Heart left ventricle (tissue), 13 donors: ENCODE results near the gene CYP2S1.

ENCODE experiments used
- CTCF ChIP-seq, 12 donors: fragments of 200-600 bp; sonication (generic) in 4 of 12; IDR thresholded peaks; one replicate each; pipeline versions ENCODE4 v1.5.0 to v1.8.0; 2018 to 2022; ENCODE audit warnings: antibody characterized with exemption in 12 of 12, mild to moderate bottlenecking in 5 of 12
- POLR2A ChIP-seq, 2 donors: fragments of 450-650 bp; IDR thresholded peaks; one replicate each; pipeline ENCODE4 v1.6.1; 2017; ENCODE audit warnings: antibody characterized with exemption in 2 of 2, mild to moderate bottlenecking in 2 of 2, moderate library complexity in 2 of 2
- donor health status: ischemic (EF 13 %, LVEDD 7.1; RV severe dilation, severe dysfunction).
- donor health status: DM: no; HTN: yes; CAD: no.
- donor health status: DM: no; HTN: no; CAD: no.
- donor health status: ischemic (EF 25% LVEDD 6.9; RV normal size, moderate dysfunction).
- donor health status: ischemic (EF 25% LVEDD 5.7; RV mildly dilated, moderate dysfunction).
- donor health status: ischemic (EF 35%, LVEDD 5.7; RV mildly dilated, moderate dysfunction).
- donor health status: nonischemic (EF 11% LVEDD 7.7; RV severe dilation, severe dysfunction).
- donor health status: DM: yes; HTN: yes; CAD: no.
- donor health status: PGD.
- donor health status: ischemic (EF 29% LVEDD 5.4; RV normal size, mild dysfunction).
- donor health status: nonischemic (EF 23%, LVEDD 6.1; RV moderate dilation, normal function).

- TF ChIP-seq CTCF (IDR thresholded peaks at IDR 0.05), result no peak
- no peak for TF ChIP-seq POLR2A (IDR thresholded peaks at IDR 0.05)
These were observed 3.5 kb upstream of the CYP2S1 start for GRCh38 chr19:41189425-41190065.
